GM23248 (cell line): ENCODE results near the gene STAG3.

ENCODE experiments used
- EZH2 ChIP-seq: fragments of 200-600 bp; sonication (generic); IDR thresholded peaks from 2 replicates; pipeline ENCODE4 v1.6.1; 2018; ENCODE audit warnings: antibody characterized with exemption, mild to moderate bottlenecking; ENCODE audit not compliant: insufficient read depth, poor library complexity, severe bottlenecking
- EZH2phosphoT487 ChIP-seq: fragments of 200-600 bp; sonication (generic); IDR thresholded peaks from 2 replicates; pipeline ENCODE4 v1.6.1; 2018; ENCODE audit warnings: antibody characterized with exemption, moderate library complexity, mild to moderate bottlenecking, low read depth; ENCODE audit not compliant: insufficient read depth

GRCh38 chr7:100148225-100148558, 29.5 kb upstream of the STAG3 start:
- TF ChIP-seq EZH2 (no peak), EZH2phosphoT487 (no peak)
